Adrenal gland (tissue), 5 donors: Measurements from ENCODE around the gene MIEF1.

ENCODE experiments used
- CTCF ChIP-seq, 6 experiments: fragments of 450-650 bp in 4 of 6; fragments of 200-600 bp in 2 of 6; sonication (generic) in 1 of 6; IDR thresholded peaks; 1 replicate in 5 of 6; 2 replicates in 1 of 6; pipeline versions ENCODE4 v1.5.1 to v1.8.0; 2016 to 2021; ENCODE audit warnings: antibody characterized with exemption in 6 of 6, mild to moderate bottlenecking in 2 of 6, moderate library complexity in 1 of 6
- POLR2A ChIP-seq, 2 donors: fragments of 450-650 bp; IDR thresholded peaks; one replicate each; pipeline ENCODE4 v1.6.1; 2017; ENCODE audit warnings: antibody characterized with exemption in 2 of 2, mild to moderate bottlenecking in 2 of 2, moderate library complexity in 1 of 2
- donor health status: DM: no; HTN: no; CAD: no.

GRCh38 chr22:39473851-39474250 lies 28.2 kb upstream of the MIEF1 start:
- TF ChIP-seq CTCF (IDR thresholded peaks at IDR 0.05) (no peak), POLR2A (IDR thresholded peaks at IDR 0.05) (no peak)
